Measurements from ENCODE around the gene DOCK1.

Gene DOCK1

DNA sequence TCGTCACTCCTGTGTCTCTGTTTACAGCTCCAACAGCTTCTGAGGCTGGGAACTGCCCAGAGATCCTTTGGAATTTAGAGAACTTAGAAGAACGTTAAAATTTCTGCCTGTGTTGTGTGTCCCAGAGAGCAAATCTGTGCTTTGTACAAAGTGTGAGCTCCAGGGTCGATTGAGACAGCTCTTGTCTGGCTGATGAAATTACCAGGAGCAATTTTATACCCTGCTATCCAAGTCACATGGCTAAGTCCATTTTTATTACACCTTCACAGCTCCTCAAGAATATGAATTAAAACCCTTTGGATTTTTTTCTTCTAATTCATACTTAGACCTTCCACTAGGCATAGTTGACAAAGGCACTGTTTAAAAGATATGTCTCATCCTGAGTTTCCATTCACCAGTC lies 337.7 kb downstream of the DOCK1 start:
- no peak for DNase-seq

- no peak for DNase-seq
Observed at GRCh38 chr10:127243490-127244272, 338.5 kb downstream of the DOCK1 start.

DNA sequence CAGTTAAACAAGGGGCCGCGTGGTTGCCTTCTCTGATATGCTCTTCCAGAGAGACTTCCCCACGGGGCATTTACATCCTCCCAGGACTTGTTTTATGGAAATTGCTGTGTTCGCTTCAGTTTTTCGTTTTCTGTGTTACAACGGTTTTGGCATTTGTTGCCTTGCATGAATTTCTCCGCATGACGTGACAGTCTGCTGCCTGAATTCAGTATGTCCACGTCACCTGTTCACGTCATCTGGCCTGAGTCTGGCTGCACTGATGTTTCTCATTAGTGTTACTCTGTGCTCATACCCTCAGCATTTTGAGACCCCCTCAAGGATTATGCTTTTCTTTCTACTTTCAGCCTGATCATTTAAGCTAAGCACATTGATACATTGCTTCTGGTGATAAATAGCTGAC lies 340.2 kb downstream of the DOCK1 start:
- no peak for DNase-seq

DNA sequence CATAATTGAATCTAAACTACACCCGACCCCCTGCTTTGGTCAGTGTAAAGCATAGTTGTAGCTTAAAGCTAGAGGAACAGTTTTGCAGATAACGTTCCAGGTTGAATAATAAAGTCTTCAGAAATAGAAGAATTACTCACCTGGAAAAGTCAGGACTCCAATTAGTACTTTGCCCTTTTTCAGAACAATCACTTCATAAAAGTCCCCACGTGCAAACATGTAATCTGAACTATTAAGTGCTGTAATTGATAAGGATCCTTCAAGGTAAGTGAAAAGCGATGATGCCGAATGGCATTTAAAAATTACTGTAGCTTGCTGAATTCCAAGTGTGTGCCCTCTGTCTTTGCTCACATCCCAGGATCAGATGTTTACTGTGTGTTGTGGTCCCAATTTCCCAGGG lies 344.8 kb downstream of the DOCK1 start:
- DNase-seq: no peak

DNA sequence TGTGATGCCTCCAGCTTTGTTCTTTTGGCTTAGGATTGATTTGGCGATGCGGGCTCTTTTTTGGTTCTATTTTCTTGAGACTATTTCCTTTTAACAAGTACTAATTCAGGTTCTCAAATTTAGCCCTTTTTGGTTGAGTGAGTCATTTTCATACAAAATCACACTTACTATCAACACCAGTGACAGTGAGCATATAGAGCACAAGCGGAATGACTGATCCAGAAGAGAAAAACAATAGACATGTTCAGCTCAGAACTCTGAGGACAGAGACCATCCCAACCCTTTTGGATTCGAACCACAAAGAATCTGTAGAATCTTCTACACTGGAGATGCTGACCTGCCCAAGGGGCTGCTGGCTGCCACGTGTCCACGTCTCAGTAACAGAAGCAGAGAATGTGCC lies 347.6 kb downstream of the DOCK1 start:
- no peak for DNase-seq

DNA sequence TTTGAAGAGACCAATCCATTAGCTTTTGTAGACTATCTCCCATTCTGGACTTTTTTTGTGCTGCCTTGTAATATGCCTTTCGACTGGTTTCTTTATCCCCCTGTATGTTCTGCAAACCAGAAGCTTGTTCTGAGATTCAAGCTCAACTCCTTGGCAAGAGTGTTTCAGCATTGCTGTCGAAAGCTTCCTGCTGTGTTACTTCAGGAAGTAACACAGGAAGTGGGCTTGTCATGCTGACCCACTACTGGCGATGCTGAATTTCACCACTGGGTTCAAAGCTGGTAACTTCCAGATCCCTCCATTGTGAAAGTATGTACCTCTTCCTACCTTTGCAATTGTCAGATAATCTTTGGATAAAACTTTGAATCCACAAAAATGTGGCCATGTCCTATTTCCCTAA lies 349.0 kb downstream of the DOCK1 start:
- no peak for DNase-seq

GRCh38 chr10:127257395-127257794 lies 352.2 kb downstream of the DOCK1 start:
- no peak for DNase-seq

DNA sequence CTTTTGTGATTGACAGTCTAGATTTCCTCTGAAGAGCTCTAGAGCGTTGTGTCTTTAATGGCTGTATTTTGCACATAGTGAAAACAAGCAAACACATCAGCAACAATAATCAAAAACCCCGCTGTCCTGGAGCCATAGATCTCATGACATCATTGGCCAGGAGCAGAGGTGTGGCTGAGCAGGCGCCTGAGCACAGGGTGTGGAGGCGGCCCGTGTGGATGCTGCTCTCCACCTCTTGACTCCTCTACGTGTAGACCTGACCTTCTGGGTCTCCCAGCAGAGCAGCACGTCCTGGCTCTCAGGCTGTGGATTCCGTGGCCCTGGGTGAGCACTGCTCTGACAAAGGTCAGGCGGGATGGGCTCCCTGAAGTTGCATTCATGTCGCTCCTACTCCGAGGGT lies 354.1 kb downstream of the DOCK1 start:
- DNase-seq: no peak

DNA sequence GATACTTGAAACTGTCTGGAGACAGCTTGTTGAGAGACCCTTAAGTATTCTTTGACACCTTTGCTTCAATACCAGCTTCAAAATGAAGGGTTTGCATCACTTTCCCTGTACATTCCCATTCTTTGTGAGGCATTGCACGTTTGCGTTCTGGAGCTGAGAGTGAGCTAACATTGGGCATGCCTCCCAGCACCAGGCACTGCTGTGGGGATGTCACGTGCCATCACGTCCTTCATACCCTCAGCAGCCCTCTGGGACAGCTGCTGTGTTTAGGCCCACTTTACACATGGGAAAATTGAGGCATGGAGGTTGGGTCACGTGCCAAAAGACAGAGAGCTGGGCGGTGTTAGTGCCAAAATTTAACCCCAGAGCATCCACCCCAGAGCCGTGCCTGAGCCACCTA lies 357.4 kb downstream of the DOCK1 start:
- no peak for DNase-seq

GRCh38 chr10:127265288-127265687 lies 360.1 kb downstream of the DOCK1 start:
- no peak for DNase-seq

DNA sequence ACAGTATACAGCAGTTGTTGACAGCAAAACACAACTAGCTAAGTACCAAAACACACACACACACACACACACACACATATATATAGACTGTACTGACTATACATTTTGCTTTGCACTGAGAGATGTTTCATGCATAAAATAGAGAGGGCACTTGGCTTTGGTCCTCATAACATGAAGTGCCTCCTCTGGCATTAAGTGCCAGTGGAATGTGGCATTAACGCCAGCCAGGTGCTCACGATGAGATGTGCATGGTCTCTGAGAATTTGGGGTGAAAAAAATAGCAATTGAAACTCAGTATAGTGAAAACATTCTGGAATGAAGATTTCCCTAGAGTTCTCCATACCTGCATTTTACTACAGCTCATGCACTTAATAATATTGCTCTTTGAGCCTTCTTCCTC lies 361.2 kb downstream of the DOCK1 start:
- DNase-seq: no peak

GRCh38 chr10:127267442-127267841 lies 362.2 kb downstream of the DOCK1 start:
- no peak for DNase-seq

DNA sequence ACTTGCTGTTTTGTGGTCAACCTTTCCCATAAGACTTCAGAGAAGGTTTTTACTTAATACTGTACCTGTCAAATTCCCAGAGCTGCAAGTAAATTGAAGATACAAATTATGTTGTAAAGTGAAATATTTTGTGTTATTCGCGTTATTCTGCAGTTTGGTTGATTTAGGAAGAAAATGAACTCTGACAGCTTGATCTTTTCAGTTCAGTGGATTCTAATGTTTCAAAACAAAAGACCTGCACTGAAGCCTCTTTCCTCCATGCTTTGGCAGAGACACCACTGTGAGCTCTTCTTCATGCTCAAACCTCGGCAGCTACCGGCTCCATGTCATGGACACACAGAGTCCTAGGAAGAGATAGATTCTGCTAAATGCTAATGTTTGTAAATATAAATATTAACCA lies 366.8 kb downstream of the DOCK1 start:
- no peak for DNase-seq

GRCh38 chr10:127275272-127275671 lies 370.0 kb downstream of the DOCK1 start:
- no peak for DNase-seq

DNA sequence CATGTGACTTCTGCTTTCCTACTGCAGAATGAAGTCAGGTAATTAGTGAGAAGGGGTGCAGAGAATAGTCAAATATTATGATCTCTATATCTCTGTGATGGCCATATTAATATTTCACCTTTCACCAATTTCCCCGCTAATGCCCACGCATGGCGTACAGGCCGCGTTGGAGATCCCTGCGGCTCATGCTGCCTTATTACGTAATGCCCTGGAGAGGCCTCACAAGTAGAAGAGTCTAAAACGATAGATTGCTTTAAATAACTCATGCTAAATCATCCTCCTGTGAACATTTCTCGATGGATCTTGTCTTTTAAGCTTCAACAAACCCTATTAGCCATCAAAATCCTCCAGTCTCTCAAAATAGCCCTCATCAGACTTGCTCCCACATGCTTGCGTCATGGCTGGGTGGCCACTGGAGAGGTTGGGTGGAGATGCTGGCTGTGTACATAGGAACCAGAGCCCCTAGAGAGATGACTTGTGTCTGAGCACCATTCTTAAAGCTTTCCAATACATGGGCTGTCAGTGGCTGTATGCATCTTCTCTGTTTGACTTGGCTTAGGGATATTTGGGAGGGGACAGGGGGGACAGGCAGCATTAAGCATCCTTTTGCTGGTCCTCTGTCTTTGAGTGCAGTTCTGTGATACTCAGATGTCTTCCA lies 370.7 kb downstream of the DOCK1 start:
- DNase-seq: no peak

DNA sequence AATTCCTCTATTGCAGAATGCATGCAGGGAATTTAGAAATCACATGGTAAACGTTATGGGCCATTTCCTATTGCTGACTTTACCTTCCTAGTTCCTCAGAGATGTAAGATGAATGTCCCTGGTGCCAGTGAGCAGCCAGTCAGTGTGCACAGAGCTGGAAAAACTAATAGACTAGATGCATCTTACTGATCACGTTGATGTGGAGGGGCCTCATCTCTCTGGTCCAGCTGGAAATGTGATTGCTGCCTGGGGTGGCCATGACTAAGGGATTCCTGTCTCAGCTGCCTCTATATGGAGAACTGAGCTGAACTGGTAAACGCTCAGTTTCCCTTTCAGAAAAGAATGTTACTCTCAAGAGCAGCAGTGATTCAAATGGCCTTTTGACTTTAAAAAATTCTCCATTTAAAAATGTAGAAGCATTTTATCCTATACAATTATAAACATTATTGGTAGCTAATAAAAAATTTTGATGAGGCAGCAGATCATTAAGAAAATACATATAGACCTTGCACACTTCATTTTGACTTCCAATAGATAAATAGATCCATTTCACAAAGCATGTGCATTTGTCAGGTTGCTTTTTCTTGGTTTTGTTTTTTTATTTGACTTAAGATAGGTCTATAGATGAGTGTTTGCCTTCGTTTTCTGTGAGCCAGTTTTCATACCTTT lies 371.7 kb downstream of the DOCK1 start:
- no peak for DNase-seq

- DNase-seq: no peak
Observed at GRCh38 chr10:127278001-127278400, 372.8 kb downstream of the DOCK1 start.

DNA sequence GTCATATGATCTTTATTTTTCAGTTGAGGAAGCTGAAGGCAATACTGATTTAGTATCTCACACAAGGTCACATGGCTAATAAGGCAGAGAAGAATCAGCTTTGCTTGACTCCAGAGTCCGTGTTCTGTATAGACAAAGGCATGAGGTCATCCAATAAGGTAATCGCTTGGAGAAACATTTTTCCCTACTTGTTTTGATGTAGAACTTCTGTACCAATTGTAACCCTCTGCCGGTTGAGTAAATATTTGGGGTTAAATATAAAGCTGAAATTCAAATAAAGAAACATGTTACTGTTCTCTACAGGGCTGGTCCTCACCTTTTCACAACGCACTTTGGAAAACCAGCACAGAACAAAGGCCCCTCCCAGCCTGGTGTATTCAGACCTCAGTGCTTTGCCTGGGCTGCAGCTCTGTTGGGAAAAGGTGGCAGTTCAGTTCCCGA lies 374.1 kb downstream of the DOCK1 start:
- no peak for DNase-seq

DNA sequence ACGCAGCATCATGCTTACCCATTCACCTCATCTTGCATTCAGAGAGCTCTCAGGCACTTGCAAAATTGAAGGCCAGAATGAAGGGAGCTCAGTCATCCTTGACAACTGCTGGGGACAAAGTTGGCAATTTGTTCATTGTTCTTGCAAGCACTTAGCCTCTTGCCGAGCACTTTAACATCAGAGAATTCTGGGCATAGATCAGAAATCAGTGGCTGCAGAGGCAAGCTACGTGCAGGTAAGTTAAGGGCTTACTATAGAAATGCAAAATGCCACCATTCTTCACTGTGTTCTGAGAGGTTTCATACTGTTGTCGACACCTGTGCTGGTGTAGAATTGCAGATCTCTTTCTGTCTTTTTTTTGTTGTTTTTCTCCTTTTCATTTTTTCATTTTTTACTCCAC lies 375.2 kb downstream of the DOCK1 start:
- DNase-seq: no peak

- DNase-seq: no peak
Observed at GRCh38 chr10:127283017-127283416, 377.8 kb downstream of the DOCK1 start.

DNA sequence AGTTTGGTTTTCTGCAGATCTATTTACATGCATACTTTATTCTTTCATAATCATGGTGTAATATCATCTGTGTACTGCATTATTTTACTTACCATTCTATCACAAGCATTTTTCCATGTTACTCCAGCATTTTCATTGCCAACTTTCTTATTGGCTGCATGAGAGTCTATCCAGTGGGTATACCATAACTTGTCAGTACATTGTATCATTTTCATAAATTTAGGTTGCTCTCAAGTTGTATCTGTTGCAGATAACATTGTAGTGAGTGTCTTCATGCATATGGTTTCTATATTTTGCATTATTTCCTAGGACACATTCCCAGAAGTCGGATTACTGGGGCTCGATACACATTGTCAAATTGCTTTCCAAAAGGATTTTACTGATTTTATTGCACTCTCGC lies 378.3 kb downstream of the DOCK1 start:
- no peak for DNase-seq

DNA sequence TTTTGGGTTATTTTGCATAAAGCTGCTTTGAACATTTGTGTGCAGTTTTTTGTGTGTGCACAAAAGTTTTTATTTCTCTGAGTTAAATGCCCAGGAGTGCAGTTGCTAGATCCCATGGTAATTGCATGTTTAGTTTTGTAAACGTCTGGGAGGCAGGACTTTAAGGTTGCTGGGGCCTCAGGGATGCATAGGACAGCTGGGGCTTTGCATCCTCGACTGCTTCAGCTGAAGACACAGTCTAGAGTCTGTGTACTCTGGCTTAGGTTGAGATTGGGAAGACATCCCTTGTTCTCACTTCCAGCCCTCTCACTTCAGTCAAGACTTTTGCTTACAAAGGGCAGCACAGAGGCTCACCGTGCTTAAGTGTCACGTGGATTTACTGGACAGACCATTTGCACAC lies 385.6 kb downstream of the DOCK1 start:
- DNase-seq: no peak

DNA sequence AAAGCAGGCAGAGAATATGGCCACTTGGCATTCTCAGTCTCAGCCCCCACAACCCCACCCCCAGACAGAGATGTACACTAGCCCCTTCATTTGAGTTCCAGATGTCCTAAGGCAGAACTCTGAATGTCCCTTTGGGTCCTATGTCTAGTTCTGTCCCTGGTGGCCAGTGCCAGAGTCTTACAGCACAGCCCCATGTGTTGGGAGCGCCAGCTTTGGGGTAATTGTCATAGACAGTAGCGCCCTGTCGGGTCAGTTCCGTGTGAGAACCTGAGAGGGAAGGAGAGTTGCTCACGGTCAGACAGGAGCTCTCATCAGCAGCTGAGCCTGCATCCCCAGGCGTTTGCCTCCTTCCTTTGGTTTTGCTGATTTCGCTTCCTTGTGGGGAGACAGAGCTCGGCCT lies 386.1 kb downstream of the DOCK1 start:
- no peak for DNase-seq

GRCh38 chr10:127292888-127293287 lies 387.7 kb downstream of the DOCK1 start:
- no peak for DNase-seq

Measured in NK-92 treated with Interleukin-12 subunit alpha and Interleukin-12 subunit beta, amount 100 ng/mL, for 24 hours (cell line).